Suprapubic skin (tissue), 3 donors: ENCODE data around the gene NAA15.

Experiments used
- CTCF ChIP-seq, 2 donors: fragments of 200-600 bp in 1 of 2; fragments of 450-650 bp in 1 of 2; sonication (generic) in 1 of 2; IDR thresholded peaks; one replicate each; pipeline ENCODE4 v1.5.1; 2016 to 2019; ENCODE audit warnings: antibody characterized with exemption in 2 of 2, mild to moderate bottlenecking in 1 of 2, moderate library complexity in 1 of 2
- EP300 ChIP-seq: sonication (generic); formaldehyde crosslinking; IDR thresholded peaks from one replicate; pipeline ENCODE4 v1.6.1; 2017; ENCODE audit warnings: antibody characterized with exemption
- POLR2A ChIP-seq, 2 donors: fragments of 450-650 bp; IDR thresholded peaks; one replicate each; pipeline ENCODE4 v1.6.1; 2017; ENCODE audit warnings: antibody characterized with exemption in 2 of 2, mild to moderate bottlenecking in 2 of 2, moderate library complexity in 2 of 2

GRCh38 chr4:139317635-139318034 lies 16.3 kb downstream of the NAA15 start:
- no peak for TF ChIP-seq POLR2A (IDR thresholded peaks at IDR 0.05)
- TF ChIP-seq CTCF (IDR thresholded peaks at IDR 0.05): no peak
- TF ChIP-seq EP300: no peak
